Measurements from ENCODE around the gene CHN2.

DNA sequence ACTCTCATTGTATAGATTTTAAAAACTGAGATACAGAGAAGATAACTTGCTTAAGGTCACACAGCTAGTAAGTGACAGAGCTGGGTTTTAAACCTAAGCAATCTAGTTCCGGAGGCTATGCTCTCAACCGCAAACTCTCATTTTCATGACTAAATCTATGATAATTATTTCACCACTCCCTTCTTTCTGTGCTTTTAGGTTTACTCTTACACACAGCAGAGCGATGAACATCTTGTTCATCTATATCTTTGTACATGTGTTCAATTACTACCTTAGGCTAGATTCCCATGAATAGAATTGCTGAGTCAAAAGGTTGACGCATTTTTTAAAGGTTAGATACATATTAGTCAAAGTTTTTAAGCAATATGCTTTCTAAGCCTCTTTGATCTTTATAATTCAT, 154.8 kb downstream of the CHN2 start:
- TF ChIP-seq ZNF70 (CRISPR knock-in tag; IDR thresholded peaks at IDR 0.05) (no peak), PATZ1 (CRISPR knock-in tag; IDR thresholded peaks at IDR 0.05; ENCODE audit: borderline replicate concordance) (no peak), CREB5 (CRISPR knock-in tag; IDR thresholded peaks at IDR 0.05; ENCODE audit: low read depth) (no peak), ZFP3 (CRISPR knock-in tag; IDR thresholded peaks at IDR 0.05) (no peak), BACH2 (CRISPR knock-in tag; IDR thresholded peaks at IDR 0.05; ENCODE audit: borderline replicate concordance) (no peak), ESRRG (CRISPR knock-in tag; IDR thresholded peaks at IDR 0.05) (no peak), RARB (CRISPR knock-in tag; IDR thresholded peaks at IDR 0.05) (no peak), SNAI2 (CRISPR knock-in tag; IDR thresholded peaks at IDR 0.05) (no peak), ARNTL (CRISPR knock-in tag; IDR thresholded peaks at IDR 0.05; ENCODE audit: borderline replicate concordance, low read depth) (no peak), CSDC2 (CRISPR knock-in tag; IDR thresholded peaks at IDR 0.05) (no peak), TCF4 (CRISPR knock-in tag; IDR thresholded peaks at IDR 0.05; ENCODE audit: borderline replicate concordance) (no peak)
- TF ChIP-seq, protein P1, sequence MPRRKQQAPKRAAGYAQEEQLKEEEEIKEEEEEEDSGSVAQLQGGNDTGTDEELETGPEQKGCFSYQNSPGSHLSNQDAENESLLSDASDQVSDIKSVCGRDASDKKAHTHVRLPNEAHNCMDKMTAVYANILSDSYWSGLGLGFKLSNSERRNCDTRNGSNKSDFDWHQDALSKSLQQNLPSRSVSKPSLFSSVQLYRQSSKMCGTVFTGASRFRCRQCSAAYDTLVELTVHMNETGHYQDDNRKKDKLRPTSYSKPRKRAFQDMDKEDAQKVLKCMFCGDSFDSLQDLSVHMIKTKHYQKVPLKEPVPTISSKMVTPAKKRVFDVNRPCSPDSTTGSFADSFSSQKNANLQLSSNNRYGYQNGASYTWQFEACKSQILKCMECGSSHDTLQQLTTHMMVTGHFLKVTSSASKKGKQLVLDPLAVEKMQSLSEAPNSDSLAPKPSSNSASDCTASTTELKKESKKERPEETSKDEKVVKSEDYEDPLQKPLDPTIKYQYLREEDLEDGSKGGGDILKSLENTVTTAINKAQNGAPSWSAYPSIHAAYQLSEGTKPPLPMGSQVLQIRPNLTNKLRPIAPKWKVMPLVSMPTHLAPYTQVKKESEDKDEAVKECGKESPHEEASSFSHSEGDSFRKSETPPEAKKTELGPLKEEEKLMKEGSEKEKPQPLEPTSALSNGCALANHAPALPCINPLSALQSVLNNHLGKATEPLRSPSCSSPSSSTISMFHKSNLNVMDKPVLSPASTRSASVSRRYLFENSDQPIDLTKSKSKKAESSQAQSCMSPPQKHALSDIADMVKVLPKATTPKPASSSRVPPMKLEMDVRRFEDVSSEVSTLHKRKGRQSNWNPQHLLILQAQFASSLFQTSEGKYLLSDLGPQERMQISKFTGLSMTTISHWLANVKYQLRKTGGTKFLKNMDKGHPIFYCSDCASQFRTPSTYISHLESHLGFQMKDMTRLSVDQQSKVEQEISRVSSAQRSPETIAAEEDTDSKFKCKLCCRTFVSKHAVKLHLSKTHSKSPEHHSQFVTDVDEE (CRISPR knock-in tag; IDR thresholded peaks at IDR 0.05), result no peak

Measured in SK-N-SH treated with all-trans-retinoic acid at 6 μM for 48 hours (cell line).